GM12878 (cell line): ENCODE data around the gene CCR5. TPM values are rescaled to one million over a fixed set of nuclear protein-coding genes. Genes with fewer than 3 reads are reported as not detected.
A peak's percentile ranks its signal among the peaks of the same experiment; 100 is the strongest.

Source experiments
- BRCA1 ChIP-seq: IDR thresholded peaks from 2 replicates; pipeline ENCODE4 v1.6.1; 2011; ENCODE audit warnings: low read depth, low read length, improper control_type of control experiment
- EED ChIP-seq: sonication (generic); IDR thresholded peaks from 2 replicates; pipeline ENCODE4 v1.6.1; 2016; ENCODE audit warnings: antibody characterized with exemption, low read depth
- EP300 ChIP-seq, 2 experiments: fragments of 150-350 bp in 1 of 2; IDR thresholded peaks; 2 replicates each; pipeline ENCODE4 v1.6.1; 2011 to 2012; ENCODE audit warnings: low read depth in 2 of 2, low read length in 2 of 2, borderline replicate concordance in 1 of 2, improper control_type of control experiment in 1 of 2, inconsistent platforms in 1 of 2; ENCODE audit not compliant: control insufficient read depth in 1 of 2
- JUND ChIP-seq: IDR thresholded peaks from 2 replicates; pipeline ENCODE4 v1.6.1; 2012; ENCODE audit warnings: low read depth, mild to moderate bottlenecking, low read length, improper control_type of control experiment, moderate library complexity
- KDM1A ChIP-seq: fragments of 200-600 bp; sonication (generic); IDR thresholded peaks from 2 replicates; pipeline ENCODE4 v1.6.1; 2016; ENCODE audit warnings: borderline replicate concordance
- LARP7 ChIP-seq: fragments of 450-650 bp; IDR thresholded peaks from 2 replicates; pipeline ENCODE4 v1.6.1; 2017; ENCODE audit warnings: mild to moderate bottlenecking
- NFYA ChIP-seq: IDR thresholded peaks from 2 replicates; pipeline ENCODE4 v1.6.1; 2011; ENCODE audit warnings: low read depth, mild to moderate bottlenecking, low read length, improper control_type of control experiment, borderline replicate concordance
- NRF1 ChIP-seq: conservative IDR thresholded peaks from 2 replicates; pipeline ENCODE4 v1.6.1; 2011; ENCODE audit warnings: mild to moderate bottlenecking, low read depth, low read length, improper control_type of control experiment
- RELA ChIP-seq: fragments of 450-650 bp; IDR thresholded peaks from 2 replicates; pipeline ENCODE4 v1.8.0; 2014; ENCODE audit warnings: borderline replicate concordance; ENCODE audit not compliant: partially characterized antibody
- RUNX3 ChIP-seq: IDR thresholded peaks from 2 replicates; pipeline ENCODE4 v1.6.1; 2012; ENCODE audit warnings: low read length, inconsistent platforms
- SMAD1 ChIP-seq: fragments of 450-650 bp; IDR thresholded peaks from 2 replicates; pipeline ENCODE4 v1.6.1; 2018; ENCODE audit warnings: mild to moderate bottlenecking, low read depth; ENCODE audit not compliant: partially characterized antibody
- SMARCA5 ChIP-seq: fragments of 450-650 bp; IDR thresholded peaks from 2 replicates; pipeline ENCODE4 v1.6.1; 2017; ENCODE audit warnings: mild to moderate bottlenecking
- SREBF2 ChIP-seq: IDR thresholded peaks from 2 replicates; pipeline ENCODE4 v1.6.1; 2012; ENCODE audit warnings: mild to moderate bottlenecking, low read length
- SRF ChIP-seq, 2 experiments: IDR thresholded peaks; 2 replicates each; pipeline ENCODE4 v1.6.1; 2011; ENCODE audit warnings: low read depth in 2 of 2, low read length in 2 of 2, mild to moderate bottlenecking in 1 of 2, moderate library complexity in 1 of 2
- STAT1 ChIP-seq: fragments of 450-650 bp; conservative IDR thresholded peaks from 2 replicates; pipeline ENCODE4 v1.6.1; 2014; ENCODE audit warnings: antibody characterized with exemption, mild to moderate bottlenecking
- YBX1 ChIP-seq: fragments of 450-650 bp; IDR thresholded peaks from 2 replicates; pipeline ENCODE4 v1.6.1; 2016; ENCODE audit warnings: antibody characterized with exemption
- ZNF622 ChIP-seq: fragments of 450-650 bp; IDR thresholded peaks from 2 replicates; pipeline ENCODE4 v1.6.1; 2017; ENCODE audit warnings: mild to moderate bottlenecking, inconsistent platforms
- ZZZ3 ChIP-seq: IDR thresholded peaks from 2 replicates; pipeline ENCODE4 v1.6.1; 2011; ENCODE audit warnings: low read depth; ENCODE audit not compliant: control insufficient read depth, insufficient read length
- polyA plus RNA-seq, 11 experiments: library from polyadenylated mRNA; depleted of rRNA in 4 of 11; unstranded in 6 of 11; stranded (reverse) in 5 of 11; fragments of >200 nt; fragmentation: Nextera tagmentation in 4 of 11; fragmentation: Illumina TruSeq in 1 of 11; extraction: Ambion mirVana in 4 of 11; extraction: Trizol in 1 of 11; gene quantifications; 1 replicate in 1 of 11; 2 replicates in 10 of 11; pipeline versions ENCODE4 v1.2.1 to v1.2.3, GENCODE V29; 2011 to 2016; ENCODE audit warnings: inconsistent platforms in 2 of 11, missing spikeins in 2 of 11, low read depth in 1 of 11
- total RNA-seq, 4 experiments: library from RNA; depleted of rRNA in 3 of 4; stranded (reverse); fragments of >200 nt in 3 of 4; fragmentation: Illumina TruSeq in 1 of 4; extraction: Trizol in 1 of 4; gene quantifications; 2 replicates each; pipeline versions ENCODE4 v1.2.1 to v1.2.3, GENCODE V29; 2013 to 2021
- TF ChIP-seq, protein P1 (sequence below): fragments of 450-650 bp; IDR thresholded peaks from 2 replicates; pipeline ENCODE4 v1.6.1; 2017; ENCODE audit warnings: borderline replicate concordance
- TF ChIP-seq, protein P2 (sequence below): IDR thresholded peaks from 2 replicates; pipeline ENCODE4 v1.6.1; 2012; ENCODE audit warnings: low read depth, low read length, improper control_type of control experiment
- TF ChIP-seq, protein P3 (sequence below): fragments of 450-650 bp; formaldehyde crosslinking; IDR thresholded peaks from 2 replicates; pipeline ENCODE4 v1.4.0; 2020; ENCODE audit warnings: mild to moderate bottlenecking, moderate library complexity
- TF ChIP-seq, protein P4 (sequence below), 3 experiments: IDR thresholded peaks in 2 of 3; conservative IDR thresholded peaks in 1 of 3; 2 replicates each; pipeline ENCODE4 v1.5.1; 2011; ENCODE audit warnings: low read depth in 3 of 3, low read length in 3 of 3, mild to moderate bottlenecking in 3 of 3, control low read depth in 2 of 3, moderate library complexity in 2 of 3, inconsistent platforms in 1 of 3, mixed read lengths in 1 of 3; ENCODE audit not compliant: control insufficient read depth in 2 of 3, insufficient read depth in 1 of 3; ENCODE audit errors: extremely low read depth in 1 of 3
- TF ChIP-seq, protein P5 (sequence below): IDR thresholded peaks from 2 replicates; pipeline ENCODE4 v1.6.1; 2011; ENCODE audit warnings: low read depth, low read length, improper control_type of control experiment, borderline replicate concordance

CCR5 gene
- total and polyA plus RNA-seq, 10 of the 15 experiments (the other 5 are each of a cell fraction or from before 2014, with no cell fraction given): 0.17 to 1.6 (median 0.82) TPM; not detected in 1

DNA sequence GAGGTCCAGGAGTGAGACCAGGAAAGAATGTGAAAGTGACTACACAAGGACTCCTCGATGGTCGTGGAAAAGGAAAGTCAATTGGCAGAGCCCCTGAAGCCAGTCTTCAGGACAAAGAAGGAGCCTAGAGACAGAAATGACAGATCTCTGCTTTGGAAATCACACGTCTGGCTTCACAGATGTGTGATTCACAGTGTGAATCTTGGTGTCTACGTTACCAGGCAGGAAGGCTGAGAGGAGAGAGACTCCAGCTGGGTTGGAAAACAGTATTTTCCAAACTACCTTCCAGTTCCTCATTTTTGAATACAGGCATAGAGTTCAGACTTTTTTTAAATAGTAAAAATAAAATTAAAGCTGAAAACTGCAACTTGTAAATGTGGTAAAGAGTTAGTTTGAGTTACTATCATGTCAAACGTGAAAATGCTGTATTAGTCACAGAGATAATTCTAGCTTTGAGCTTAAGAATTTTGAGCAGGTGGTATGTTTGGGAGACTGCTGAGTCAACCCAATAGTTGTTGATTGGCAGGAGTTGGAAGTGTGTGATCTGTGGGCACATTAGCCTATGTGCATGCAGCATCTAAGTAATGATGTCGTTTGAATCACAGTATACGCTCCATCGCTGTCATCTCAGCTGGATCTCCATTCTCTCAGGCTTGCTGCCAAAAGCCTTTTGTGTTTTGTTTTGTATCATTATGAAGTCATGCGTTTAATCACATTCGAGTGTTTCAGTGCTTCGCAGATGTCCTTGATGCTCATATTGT, 10.8 kb upstream of the CCR5 start (continued):
- TF ChIP-seq, protein P1, sequence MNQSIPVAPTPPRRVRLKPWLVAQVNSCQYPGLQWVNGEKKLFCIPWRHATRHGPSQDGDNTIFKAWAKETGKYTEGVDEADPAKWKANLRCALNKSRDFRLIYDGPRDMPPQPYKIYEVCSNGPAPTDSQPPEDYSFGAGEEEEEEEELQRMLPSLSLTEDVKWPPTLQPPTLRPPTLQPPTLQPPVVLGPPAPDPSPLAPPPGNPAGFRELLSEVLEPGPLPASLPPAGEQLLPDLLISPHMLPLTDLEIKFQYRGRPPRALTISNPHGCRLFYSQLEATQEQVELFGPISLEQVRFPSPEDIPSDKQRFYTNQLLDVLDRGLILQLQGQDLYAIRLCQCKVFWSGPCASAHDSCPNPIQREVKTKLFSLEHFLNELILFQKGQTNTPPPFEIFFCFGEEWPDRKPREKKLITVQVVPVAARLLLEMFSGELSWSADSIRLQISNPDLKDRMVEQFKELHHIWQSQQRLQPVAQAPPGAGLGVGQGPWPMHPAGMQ: no peak
- TF ChIP-seq SMARCA5: no peak
- no peak for TF ChIP-seq KDM1A
- TF ChIP-seq RUNX3: peak; percentile 75
- no peak for TF ChIP-seq SMAD1
- TF ChIP-seq, protein P2, sequence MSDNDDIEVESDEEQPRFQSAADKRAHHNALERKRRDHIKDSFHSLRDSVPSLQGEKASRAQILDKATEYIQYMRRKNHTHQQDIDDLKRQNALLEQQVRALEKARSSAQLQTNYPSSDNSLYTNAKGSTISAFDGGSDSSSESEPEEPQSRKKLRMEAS: no peak
- TF ChIP-seq, protein P3, sequence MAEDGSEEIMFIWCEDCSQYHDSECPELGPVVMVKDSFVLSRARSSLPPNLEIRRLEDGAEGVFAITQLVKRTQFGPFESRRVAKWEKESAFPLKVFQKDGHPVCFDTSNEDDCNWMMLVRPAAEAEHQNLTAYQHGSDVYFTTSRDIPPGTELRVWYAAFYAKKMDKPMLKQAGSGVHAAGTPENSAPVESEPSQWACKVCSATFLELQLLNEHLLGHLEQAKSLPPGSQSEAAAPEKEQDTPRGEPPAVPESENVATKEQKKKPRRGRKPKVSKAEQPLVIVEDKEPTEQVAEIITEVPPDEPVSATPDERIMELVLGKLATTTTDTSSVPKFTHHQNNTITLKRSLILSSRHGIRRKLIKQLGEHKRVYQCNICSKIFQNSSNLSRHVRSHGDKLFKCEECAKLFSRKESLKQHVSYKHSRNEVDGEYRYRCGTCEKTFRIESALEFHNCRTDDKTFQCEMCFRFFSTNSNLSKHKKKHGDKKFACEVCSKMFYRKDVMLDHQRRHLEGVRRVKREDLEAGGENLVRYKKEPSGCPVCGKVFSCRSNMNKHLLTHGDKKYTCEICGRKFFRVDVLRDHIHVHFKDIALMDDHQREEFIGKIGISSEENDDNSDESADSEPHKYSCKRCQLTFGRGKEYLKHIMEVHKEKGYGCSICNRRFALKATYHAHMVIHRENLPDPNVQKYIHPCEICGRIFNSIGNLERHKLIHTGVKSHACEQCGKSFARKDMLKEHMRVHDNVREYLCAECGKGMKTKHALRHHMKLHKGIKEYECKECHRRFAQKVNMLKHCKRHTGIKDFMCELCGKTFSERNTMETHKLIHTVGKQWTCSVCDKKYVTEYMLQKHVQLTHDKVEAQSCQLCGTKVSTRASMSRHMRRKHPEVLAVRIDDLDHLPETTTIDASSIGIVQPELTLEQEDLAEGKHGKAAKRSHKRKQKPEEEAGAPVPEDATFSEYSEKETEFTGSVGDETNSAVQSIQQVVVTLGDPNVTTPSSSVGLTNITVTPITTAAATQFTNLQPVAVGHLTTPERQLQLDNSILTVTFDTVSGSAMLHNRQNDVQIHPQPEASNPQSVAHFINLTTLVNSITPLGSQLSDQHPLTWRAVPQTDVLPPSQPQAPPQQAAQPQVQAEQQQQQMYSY: no peak
- TF ChIP-seq JUND: no peak
- TF ChIP-seq YBX1: no peak
- TF ChIP-seq EP300 (IDR thresholded peaks at IDR 0.05; ENCODE audit: borderline replicate concordance in 1 of 2, control insufficient read depth in 1 of 2, low read depth in 2 of 2, low read length in 2 of 2): peak; percentile 25 to 42; a peak in 1 of 4 replicates
- TF ChIP-seq SRF (IDR thresholded peaks at IDR 0.05; ENCODE audit: low read depth in 2 of 2, low read length in 2 of 2): peak in 1 of 2 experiments; percentile 21; a peak in 1 of 4 replicates
- TF ChIP-seq BRCA1: no peak
- TF ChIP-seq STAT1: no peak
- no peak for TF ChIP-seq ZNF622
- TF ChIP-seq, protein P4, sequence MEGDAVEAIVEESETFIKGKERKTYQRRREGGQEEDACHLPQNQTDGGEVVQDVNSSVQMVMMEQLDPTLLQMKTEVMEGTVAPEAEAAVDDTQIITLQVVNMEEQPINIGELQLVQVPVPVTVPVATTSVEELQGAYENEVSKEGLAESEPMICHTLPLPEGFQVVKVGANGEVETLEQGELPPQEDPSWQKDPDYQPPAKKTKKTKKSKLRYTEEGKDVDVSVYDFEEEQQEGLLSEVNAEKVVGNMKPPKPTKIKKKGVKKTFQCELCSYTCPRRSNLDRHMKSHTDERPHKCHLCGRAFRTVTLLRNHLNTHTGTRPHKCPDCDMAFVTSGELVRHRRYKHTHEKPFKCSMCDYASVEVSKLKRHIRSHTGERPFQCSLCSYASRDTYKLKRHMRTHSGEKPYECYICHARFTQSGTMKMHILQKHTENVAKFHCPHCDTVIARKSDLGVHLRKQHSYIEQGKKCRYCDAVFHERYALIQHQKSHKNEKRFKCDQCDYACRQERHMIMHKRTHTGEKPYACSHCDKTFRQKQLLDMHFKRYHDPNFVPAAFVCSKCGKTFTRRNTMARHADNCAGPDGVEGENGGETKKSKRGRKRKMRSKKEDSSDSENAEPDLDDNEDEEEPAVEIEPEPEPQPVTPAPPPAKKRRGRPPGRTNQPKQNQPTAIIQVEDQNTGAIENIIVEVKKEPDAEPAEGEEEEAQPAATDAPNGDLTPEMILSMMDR (IDR thresholded peaks at IDR 0.05 in 2 of 3, conservative IDR thresholded peaks at IDR 0.05 in 1 of 3; ENCODE audit: control insufficient read depth in 2 of 3, extremely low read depth in 1 of 3, insufficient read depth in 1 of 3, low read depth in 3 of 3, low read length in 3 of 3): no peak
- TF ChIP-seq, protein P5, sequence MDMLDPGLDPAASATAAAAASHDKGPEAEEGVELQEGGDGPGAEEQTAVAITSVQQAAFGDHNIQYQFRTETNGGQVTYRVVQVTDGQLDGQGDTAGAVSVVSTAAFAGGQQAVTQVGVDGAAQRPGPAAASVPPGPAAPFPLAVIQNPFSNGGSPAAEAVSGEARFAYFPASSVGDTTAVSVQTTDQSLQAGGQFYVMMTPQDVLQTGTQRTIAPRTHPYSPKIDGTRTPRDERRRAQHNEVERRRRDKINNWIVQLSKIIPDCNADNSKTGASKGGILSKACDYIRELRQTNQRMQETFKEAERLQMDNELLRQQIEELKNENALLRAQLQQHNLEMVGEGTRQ: no peak
- TF ChIP-seq NRF1: no peak
- no peak for TF ChIP-seq LARP7
- TF ChIP-seq NFYA: no peak
- no peak for TF ChIP-seq RELA
- no peak for TF ChIP-seq SREBF2
- no peak for TF ChIP-seq ZZZ3
- peak; percentile 82 for TF ChIP-seq EED
